Trophoblast cell (in vitro differentiated cells and primary cell): Measurements from ENCODE around the gene C4BPB.
A peak's percentile ranks its signal among the peaks of the same experiment; 100 is the strongest.

Experiments
- DNase-seq, 2 donors: peaks; one replicate each; pipeline ENCODE4 v3.0.0-alpha.2; 2016
- H2AFZ ChIP-seq: 2 replicates; pipeline ENCODE4 v1.6.1; 2013; ENCODE audit warnings: low read length, moderate library complexity, mild to moderate bottlenecking; ENCODE audit not compliant: insufficient read depth, poor library complexity
- H2AK5ac ChIP-seq: 2 replicates; pipeline ENCODE4 v1.6.1; 2013; ENCODE audit warnings: mild to moderate bottlenecking, low read length
- H2BK120ac ChIP-seq: 2 replicates; pipeline ENCODE4 v1.6.1; 2013; ENCODE audit warnings: low read length, mild to moderate bottlenecking, moderate library complexity; ENCODE audit not compliant: insufficient read depth, poor library complexity
- H2BK12ac ChIP-seq: 2 replicates; pipeline ENCODE4 v1.6.1; 2013; ENCODE audit warnings: mild to moderate bottlenecking, low read length, moderate library complexity
- H2BK5ac ChIP-seq: 2 replicates; pipeline ENCODE4 v1.6.1; 2013; ENCODE audit warnings: low read length, low read depth, moderate library complexity, mild to moderate bottlenecking; ENCODE audit not compliant: poor library complexity
- H3K14ac ChIP-seq: 2 replicates; pipeline ENCODE4 v1.6.1; 2013; ENCODE audit warnings: mild to moderate bottlenecking, low read length
- H3K18ac ChIP-seq: 2 replicates; pipeline ENCODE4 v1.6.1; 2013; ENCODE audit warnings: mild to moderate bottlenecking, low read length
- H3K23ac ChIP-seq: 2 replicates; pipeline ENCODE4 v1.6.1; 2013; ENCODE audit warnings: low read length
- H3K27ac ChIP-seq: 2 replicates; pipeline ENCODE4 v1.5.1; 2013; ENCODE audit warnings: low read depth, mild to moderate bottlenecking, inconsistent platforms, low read length, moderate library complexity
- H3K27me3 ChIP-seq: 2 replicates; pipeline ENCODE4 v1.6.1; 2013; ENCODE audit warnings: inconsistent platforms, mild to moderate bottlenecking, low read length, moderate library complexity; ENCODE audit not compliant: insufficient read depth
- H3K36me3 ChIP-seq, 2 experiments: 1 replicate in 1 of 2; 2 replicates in 1 of 2; pipeline ENCODE4 v1.6.1; 2013; ENCODE audit warnings: low read length in 2 of 2, mild to moderate bottlenecking in 2 of 2, moderate library complexity in 1 of 2; ENCODE audit not compliant: insufficient read depth in 2 of 2, control insufficient read depth in 1 of 2
- H3K4ac ChIP-seq: 2 replicates; pipeline ENCODE4 v1.6.1; 2013; ENCODE audit warnings: low read depth, mild to moderate bottlenecking, low read length, moderate library complexity
- H3K4me1 ChIP-seq, 2 experiments: 1 replicate in 1 of 2; 2 replicates in 1 of 2; pipeline ENCODE4 v1.6.1; 2013; ENCODE audit warnings: low read length in 2 of 2, mild to moderate bottlenecking in 2 of 2, moderate library complexity in 1 of 2; ENCODE audit not compliant: insufficient read depth in 2 of 2, control insufficient read depth in 1 of 2
- H3K4me2 ChIP-seq: 2 replicates; pipeline ENCODE4 v1.6.1; 2013; ENCODE audit warnings: inconsistent platforms, mild to moderate bottlenecking, low read length, moderate library complexity
- H3K4me3 ChIP-seq: 2 replicates; pipeline ENCODE4 v1.5.1; 2013; ENCODE audit warnings: mild to moderate bottlenecking, low read depth, low read length, inconsistent platforms
- H3K79me1 ChIP-seq: one replicate; pipeline ENCODE4 v1.6.1; 2013; ENCODE audit warnings: low read length
- H3K79me2 ChIP-seq: 2 replicates; pipeline ENCODE4 v1.6.1; 2013; ENCODE audit warnings: low read length, mild to moderate bottlenecking; ENCODE audit not compliant: control insufficient read depth, insufficient read depth, poor library complexity
- H3K9ac ChIP-seq: 2 replicates; pipeline ENCODE4 v1.6.1; 2013; ENCODE audit warnings: mild to moderate bottlenecking, low read length
- H3K9me3 ChIP-seq: 2 replicates; pipeline ENCODE4 v1.6.1; 2013; ENCODE audit warnings: low read depth, mild to moderate bottlenecking, control low read depth, inconsistent platforms, low read length; ENCODE audit not compliant: insufficient read depth
- H4K12ac ChIP-seq: 2 replicates; pipeline ENCODE4 v1.6.1; 2013; ENCODE audit warnings: low read depth, mild to moderate bottlenecking, low read length, moderate library complexity
- H4K8ac ChIP-seq: 2 replicates; pipeline ENCODE4 v1.6.1; 2013; ENCODE audit warnings: low read depth, mild to moderate bottlenecking, low read length, moderate library complexity
- H4K91ac ChIP-seq: one replicate; pipeline ENCODE4 v1.6.1; 2013; ENCODE audit warnings: low read depth, mild to moderate bottlenecking, low read length, moderate library complexity
- WGBS: extraction: QIAGEN DNeasy Blood & Tissue Kit; methylation state at CpG from one replicate; pipeline ENCODE4 v1.1.7; 2013; ENCODE audit warnings: missing lambda C conversion rate; ENCODE audit not compliant: insufficient read length, insufficient coverage; ENCODE audit errors: extremely low coverage; 5-methylcytosine and 5-hydroxymethylcytosine counted together

C4BPB gene

DNA sequence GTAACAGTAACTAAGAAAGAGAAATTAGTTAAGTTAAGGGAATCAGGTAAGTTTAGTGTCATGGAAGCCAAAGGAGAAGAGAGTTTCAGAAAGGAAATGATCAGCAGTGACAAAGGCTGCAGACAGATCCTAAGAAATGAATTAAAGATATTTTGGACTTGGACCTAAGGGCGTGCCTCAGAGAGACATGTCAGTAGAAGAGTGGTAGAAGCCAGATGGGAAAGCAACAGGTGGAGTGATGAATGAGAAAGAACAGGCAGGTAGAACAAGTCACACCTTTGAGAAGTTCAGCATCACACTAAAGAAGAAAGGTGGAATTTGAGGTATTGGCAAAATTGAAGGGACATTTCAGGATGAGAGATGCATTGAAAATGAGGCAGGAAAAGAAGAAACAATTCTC is 14.0 kb downstream of the C4BPB start:
- H3K79me2 ChIP-seq = no peaks in the 10 kb centered on the region
- no peak overlapping the region for H3K23ac ChIP-seq
- no peak overlapping the region for H4K12ac ChIP-seq
- H2AK5ac ChIP-seq = no peak overlapping the region
- H3K27ac ChIP-seq = no peak overlapping the region
- no peaks in the 10 kb centered on the region for H3K27me3 ChIP-seq
- no peak overlapping the region for H3K18ac ChIP-seq
- no peak overlapping the region for H2BK120ac ChIP-seq
- no peak overlapping the region for H3K4ac ChIP-seq
- H4K91ac ChIP-seq = no peak overlapping the region
- H3K9ac ChIP-seq = no peak overlapping the region
- H3K14ac ChIP-seq = no peak overlapping the region
- H3K9me3 ChIP-seq = peaks cover 3% of the 10 kb centered on the region
- WGBS = no CpG with 5 or more reads among the region's 1 CpG
- no peak overlapping the region for H2BK12ac ChIP-seq
- H3K4me1 ChIP-seq = no peaks in the 10 kb centered on the region
- H3K79me1 ChIP-seq = no peaks in the 10 kb centered on the region
- no peak overlapping the region for H3K4me2 ChIP-seq
- no peak overlapping the region for H2AFZ ChIP-seq
- H2BK5ac ChIP-seq = no peak overlapping the region
- H3K4me3 ChIP-seq = no peak overlapping the region
- H4K8ac ChIP-seq = no peak overlapping the region
- DNase-seq = no peak
- H3K36me3 ChIP-seq = no peaks in the 10 kb centered on the region

DNA sequence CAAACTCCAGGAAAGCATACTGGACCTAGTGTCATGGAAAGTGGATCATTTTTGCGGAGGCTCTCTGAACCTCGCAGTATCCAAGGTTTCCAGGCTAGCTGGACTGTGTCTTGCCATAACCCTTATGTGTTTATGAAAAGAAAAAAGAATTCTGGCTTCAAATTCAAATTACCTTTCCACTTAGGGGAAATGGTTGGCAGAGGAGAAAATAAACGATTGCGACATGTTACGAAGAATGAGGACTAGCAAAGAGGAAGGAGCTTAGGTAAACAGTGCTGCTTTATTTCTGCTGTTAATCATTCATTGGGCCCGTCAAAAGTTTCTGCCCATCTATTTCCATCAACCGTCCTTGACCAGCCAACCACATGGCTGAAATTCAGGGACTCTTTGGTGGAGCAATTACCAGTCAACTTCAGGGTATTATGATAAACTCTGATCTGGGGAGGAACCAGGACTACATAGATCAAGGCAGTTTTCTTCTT is 15.3 kb downstream of the C4BPB start, which contains the start of gene C4BPA:
Gene C4BPA, plus strand, starts transcription at position 342 of the 482 bp plus-strand sequence. CDS start 8,793 bp downstream, outside the sequence.
- Histone ChIP-seq H3K9ac (no peak within 1 kb of the TSS), H3K79me1 (no peaks in the 10 kb centered on the region), H3K36me3 (no peaks in the 10 kb centered on the region), H2BK5ac (no peak within 1 kb of the TSS), H3K14ac (no peak within 1 kb of the TSS), H4K91ac (no peak within 1 kb of the TSS), H3K4ac (no peak within 1 kb of the TSS), H2AK5ac (no peak within 1 kb of the TSS), H3K4me1 (no peaks in the 10 kb centered on the region), H3K18ac (no peak within 1 kb of the TSS), H3K27me3 (no peaks in the 10 kb centered on the region), H3K79me2 (no peaks in the 10 kb centered on the region), H2BK120ac (no peak within 1 kb of the TSS), H2BK12ac (no peak within 1 kb of the TSS), H3K4me3 (no peak within 1 kb of the TSS), H3K4me2 (no peak within 1 kb of the TSS), H4K12ac (no peak within 1 kb of the TSS), H3K27ac (no peak within 1 kb of the TSS), H2AFZ (no peak within 1 kb of the TSS), H3K9me3 (peaks cover 3% of the 10 kb centered on the region), H3K23ac (no peak within 1 kb of the TSS), H4K8ac (no peak within 1 kb of the TSS)
- DNase-seq = no peak
- WGBS = no CpG with 5 or more reads among the region's 7 CpGs

DNA sequence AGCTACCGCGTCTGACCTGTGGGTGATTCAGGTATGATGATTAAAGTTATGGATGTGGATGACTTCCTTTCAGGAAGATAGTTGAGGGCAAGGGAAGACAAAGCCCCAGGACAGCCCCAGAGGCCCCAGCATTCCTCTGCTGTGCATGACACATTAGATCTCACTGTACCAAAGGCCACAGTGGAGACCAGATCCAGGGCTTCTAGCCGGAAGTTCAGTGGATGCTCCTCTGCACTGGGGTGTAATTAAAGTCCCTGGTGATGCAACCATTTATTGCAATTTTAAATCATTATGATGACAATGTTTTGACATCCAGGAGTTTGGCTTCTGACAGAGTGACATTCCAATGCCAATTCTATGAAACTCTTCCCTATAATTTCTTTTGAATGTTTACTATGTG is 20.3 kb downstream of the C4BPB start:
- no peaks in the 10 kb centered on the region for H3K4me1 ChIP-seq
- no CpG with 5 or more reads among the region's 3 CpGs for WGBS
- H2BK5ac ChIP-seq = no peak overlapping the region
- H2BK12ac ChIP-seq = no peak overlapping the region
- no peak overlapping the region for H3K4me3 ChIP-seq
- H3K4me2 ChIP-seq = no peak overlapping the region
- H3K4ac ChIP-seq = no peak overlapping the region
- no peaks in the 10 kb centered on the region for H3K79me1 ChIP-seq
- H2AFZ ChIP-seq = no peak overlapping the region
- no peak overlapping the region for H3K23ac ChIP-seq
- H2BK120ac ChIP-seq = no peak overlapping the region
- H3K18ac ChIP-seq = no peak overlapping the region
- no peak overlapping the region for H2AK5ac ChIP-seq
- no peak overlapping the region for H4K12ac ChIP-seq
- no peak overlapping the region for H3K27ac ChIP-seq
- DNase-seq = peak; percentile 83 to 88
- H4K91ac ChIP-seq = no peak overlapping the region
- no peaks in the 10 kb centered on the region for H3K36me3 ChIP-seq
- H3K27me3 ChIP-seq = no peaks in the 10 kb centered on the region
- H4K8ac ChIP-seq = no peak overlapping the region
- H3K79me2 ChIP-seq = no peaks in the 10 kb centered on the region
- H3K14ac ChIP-seq = no peak overlapping the region
- H3K9me3 ChIP-seq = no peaks in the 10 kb centered on the region
- H3K9ac ChIP-seq = no peak overlapping the region

DNA sequence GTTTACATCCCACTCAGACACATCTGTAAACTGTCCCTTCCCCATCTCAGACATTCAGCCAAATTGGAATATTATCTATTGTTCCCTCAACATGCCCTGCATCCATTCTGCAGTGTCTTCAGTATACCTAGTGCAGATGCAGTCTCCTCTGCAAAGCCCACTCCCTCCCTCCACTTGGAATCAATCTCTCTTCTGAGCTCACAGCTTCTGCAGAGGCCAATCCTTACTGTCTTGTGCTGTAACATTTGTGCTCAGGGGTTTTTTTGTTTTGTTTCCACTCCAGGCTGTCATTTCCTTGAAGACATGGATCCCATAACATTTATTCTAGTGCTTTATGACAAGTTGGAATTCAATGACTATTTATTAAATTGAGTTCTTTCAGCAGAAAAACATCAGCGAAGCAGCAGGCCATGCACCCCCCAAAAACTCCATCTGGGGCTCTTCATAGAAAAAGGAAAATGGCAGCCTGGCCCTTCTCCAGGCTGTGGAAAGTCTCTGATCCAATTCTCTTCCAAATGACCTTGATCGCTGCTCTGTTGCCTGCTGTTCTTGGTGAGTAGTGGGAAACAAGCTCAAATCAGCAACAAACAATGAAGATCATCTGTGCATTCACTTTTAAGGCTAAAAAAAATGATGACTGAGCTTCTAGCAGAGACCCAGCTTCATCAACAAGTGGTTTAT is 24.1 kb downstream of the C4BPB start:
- Histone ChIP-seq H4K8ac (no peak overlapping the region), H2BK120ac (no peak overlapping the region), H3K4me2 (no peak overlapping the region), H3K9ac (no peak overlapping the region), H3K27ac (no peak overlapping the region), H4K12ac (no peak overlapping the region), H2BK5ac (no peak overlapping the region), H3K4me1 (no peaks in the 10 kb centered on the region), H3K36me3 (no peaks in the 10 kb centered on the region), H3K14ac (no peak overlapping the region), H3K27me3 (no peaks in the 10 kb centered on the region), H3K79me2 (no peaks in the 10 kb centered on the region), H3K23ac (no peak overlapping the region), H2AK5ac (no peak overlapping the region), H3K4me3 (no peak overlapping the region), H3K79me1 (no peaks in the 10 kb centered on the region), H3K18ac (no peak overlapping the region), H3K4ac (no peak overlapping the region), H2BK12ac (no peak overlapping the region), H2AFZ (no peak overlapping the region), H4K91ac (no peak overlapping the region), H3K9me3 (no peaks in the 10 kb centered on the region)
- DNase-seq = no peak
- WGBS = no CpG with 5 or more reads among the region's 2 CpGs
